Peyer's patch (tissue), 4 donors: ENCODE results near the gene NEK4.

ENCODE experiments used
- CTCF ChIP-seq, 6 experiments: fragments of 450-650 bp in 4 of 6; fragments of 200-600 bp in 2 of 6; sonication (generic) in 1 of 6; IDR thresholded peaks; one replicate each; pipeline ENCODE4 v1.5.1; 2017 to 2019; ENCODE audit warnings: antibody characterized with exemption in 6 of 6, mild to moderate bottlenecking in 3 of 6, moderate library complexity in 1 of 6
- POLR2A ChIP-seq, 2 donors: fragments of 450-650 bp; IDR thresholded peaks; one replicate each; pipeline ENCODE4 v1.5.1; 2017; ENCODE audit warnings: antibody characterized with exemption in 2 of 2, mild to moderate bottlenecking in 2 of 2, moderate library complexity in 2 of 2

GRCh38 chr3:52777127-52777958 is 6.6 kb upstream of the NEK4 start, which contains the start of gene ITIH1:
- TF ChIP-seq POLR2A (IDR thresholded peaks at IDR 0.05) = no peak
- no peak for TF ChIP-seq CTCF (IDR thresholded peaks at IDR 0.05)
